Uterus (tissue), 2 donors: ENCODE data around the gene NQO2.

Source experiments
- POLR2A ChIP-seq, 2 donors: fragments of 450-650 bp; IDR thresholded peaks; one replicate each; pipeline ENCODE4 v1.6.1; 2016; ENCODE audit warnings: antibody characterized with exemption in 2 of 2, mild to moderate bottlenecking in 1 of 2, moderate library complexity in 1 of 2
- TF ChIP-seq, protein P1 (sequence below), 4 experiments: fragments of 200-600 bp in 2 of 4; fragments of 450-650 bp in 2 of 4; sonication (generic) in 2 of 4; IDR thresholded peaks; one replicate each; pipeline ENCODE4 v1.5.1; 2016 to 2019; ENCODE audit warnings: antibody characterized with exemption in 4 of 4, mild to moderate bottlenecking in 2 of 4, moderate library complexity in 1 of 4

- TF ChIP-seq, protein P1, sequence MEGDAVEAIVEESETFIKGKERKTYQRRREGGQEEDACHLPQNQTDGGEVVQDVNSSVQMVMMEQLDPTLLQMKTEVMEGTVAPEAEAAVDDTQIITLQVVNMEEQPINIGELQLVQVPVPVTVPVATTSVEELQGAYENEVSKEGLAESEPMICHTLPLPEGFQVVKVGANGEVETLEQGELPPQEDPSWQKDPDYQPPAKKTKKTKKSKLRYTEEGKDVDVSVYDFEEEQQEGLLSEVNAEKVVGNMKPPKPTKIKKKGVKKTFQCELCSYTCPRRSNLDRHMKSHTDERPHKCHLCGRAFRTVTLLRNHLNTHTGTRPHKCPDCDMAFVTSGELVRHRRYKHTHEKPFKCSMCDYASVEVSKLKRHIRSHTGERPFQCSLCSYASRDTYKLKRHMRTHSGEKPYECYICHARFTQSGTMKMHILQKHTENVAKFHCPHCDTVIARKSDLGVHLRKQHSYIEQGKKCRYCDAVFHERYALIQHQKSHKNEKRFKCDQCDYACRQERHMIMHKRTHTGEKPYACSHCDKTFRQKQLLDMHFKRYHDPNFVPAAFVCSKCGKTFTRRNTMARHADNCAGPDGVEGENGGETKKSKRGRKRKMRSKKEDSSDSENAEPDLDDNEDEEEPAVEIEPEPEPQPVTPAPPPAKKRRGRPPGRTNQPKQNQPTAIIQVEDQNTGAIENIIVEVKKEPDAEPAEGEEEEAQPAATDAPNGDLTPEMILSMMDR (IDR thresholded peaks at IDR 0.05): no peak
- TF ChIP-seq POLR2A (IDR thresholded peaks at IDR 0.05): no peak
Measured at GRCh38 chr6:2980465-2980855, 19.2 kb upstream of the NQO2 start.
